Measurements from ENCODE around the gene ITGB8. TPM values are rescaled to one million over a fixed set of nuclear protein-coding genes. Genes with fewer than 3 reads are reported as not detected.

ITGB8 gene

DNA sequence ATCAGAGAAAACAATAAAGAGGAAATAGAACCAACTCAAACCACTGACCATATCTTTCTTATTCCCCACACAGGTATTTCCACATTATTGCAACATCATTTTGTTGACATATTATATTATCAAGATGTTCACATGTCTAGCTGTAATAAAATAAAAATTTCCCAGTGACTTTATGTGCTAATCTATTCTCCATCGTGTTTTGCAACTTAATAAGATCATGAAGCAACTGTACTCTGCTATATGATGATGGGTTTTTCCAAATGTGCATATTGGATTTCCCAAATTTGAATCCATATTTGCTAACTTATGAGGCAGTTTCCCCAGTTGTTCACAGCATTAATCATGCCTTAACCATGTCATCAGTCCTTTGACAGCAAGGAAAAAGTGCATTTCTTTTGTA lies 127.8 kb downstream of the ITGB8 start:
- WGBS (ENCODE audit: extremely low coverage, insufficient coverage, low lambda C conversion rate) = no CpG with 5 or more reads among the region's 1 CpG
- Histone ChIP-seq H3K36me3 (ENCODE audit: control insufficient read depth, insufficient read depth, low read length) (no peaks in the 10 kb centered on the region), H3K79me1 (ENCODE audit: low read length) (no peaks in the 10 kb centered on the region), H4K5ac (ENCODE audit: low read length) (no peak overlapping the region), H3K27me3 (ENCODE audit: insufficient read depth, low read length, poor library complexity) (no peaks in the 10 kb centered on the region), H2BK15ac (replicated peaks; ENCODE audit: low read depth) (no peak overlapping the region), H4K8ac (ENCODE audit: low read depth, low read length) (no peak overlapping the region), H3K79me2 (ENCODE audit: control insufficient read depth, insufficient read depth, low read length) (no peaks in the 10 kb centered on the region), H3K4me2 (ENCODE audit: low read length) (no peak overlapping the region), H3K4me3 (ENCODE audit: low read length) (no peak overlapping the region), H3K56ac (ENCODE audit: low read length) (no peak overlapping the region), H3K23ac (ENCODE audit: low read length) (no peak overlapping the region), H3K9ac (ENCODE audit: low read length) (no peak overlapping the region), H3K4me1 (ENCODE audit: control insufficient read depth, low read depth, low read length) (no peaks in the 10 kb centered on the region), H2AK5ac (ENCODE audit: low read length) (no peak overlapping the region), H3K4ac (ENCODE audit: low read depth, low read length) (no peak overlapping the region), H2BK5ac (ENCODE audit: low read length) (no peak overlapping the region), H2BK120ac (ENCODE audit: low read depth, low read length) (no peak overlapping the region), H3K18ac (ENCODE audit: low read length) (no peak overlapping the region), H3K27ac (ENCODE audit: low read depth, low read length) (no peak overlapping the region)
- DNase-seq = no peak

DNA sequence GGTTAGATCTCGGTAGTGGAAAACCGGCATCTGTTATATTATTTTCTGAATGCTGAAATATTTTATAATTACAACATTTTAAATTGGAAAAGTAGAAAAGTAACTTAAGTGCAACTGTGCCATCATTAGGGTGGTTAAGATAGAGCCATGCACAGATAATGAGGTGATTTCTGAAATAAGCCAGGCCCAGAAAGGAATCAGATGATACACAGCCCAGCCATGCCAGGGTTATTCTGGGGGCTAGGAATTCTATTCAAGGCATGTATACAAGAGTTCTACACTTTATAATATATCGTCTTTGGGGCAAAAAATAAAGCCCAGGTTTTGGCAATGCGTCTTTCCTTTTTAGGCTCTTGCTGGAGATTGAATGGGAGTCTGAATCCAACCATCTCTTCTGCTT lies 128.7 kb downstream of the ITGB8 start:
- H3K18ac ChIP-seq (ENCODE audit: low read length) = no peak overlapping the region
- no peak overlapping the region for H2BK15ac ChIP-seq (replicated peaks; ENCODE audit: low read depth)
- no peak overlapping the region for H3K4ac ChIP-seq (ENCODE audit: low read depth, low read length)
- no peak overlapping the region for H4K8ac ChIP-seq (ENCODE audit: low read depth, low read length)
- H2BK120ac ChIP-seq (ENCODE audit: low read depth, low read length) = no peak overlapping the region
- no peaks in the 10 kb centered on the region for H3K79me2 ChIP-seq (ENCODE audit: control insufficient read depth, insufficient read depth, low read length)
- H3K56ac ChIP-seq (ENCODE audit: low read length) = no peak overlapping the region
- no peak overlapping the region for H3K9ac ChIP-seq (ENCODE audit: low read length)
- H4K5ac ChIP-seq (ENCODE audit: low read length) = no peak overlapping the region
- no peak overlapping the region for H2AK5ac ChIP-seq (ENCODE audit: low read length)
- H2BK5ac ChIP-seq (ENCODE audit: low read length) = no peak overlapping the region
- H3K4me3 ChIP-seq (ENCODE audit: low read length) = no peak overlapping the region
- no peaks in the 10 kb centered on the region for H3K79me1 ChIP-seq (ENCODE audit: low read length)
- H3K36me3 ChIP-seq (ENCODE audit: control insufficient read depth, insufficient read depth, low read length) = no peaks in the 10 kb centered on the region
- no CpG with 5 or more reads among the region's 4 CpGs for WGBS (ENCODE audit: extremely low coverage, insufficient coverage, low lambda C conversion rate)
- no peaks in the 10 kb centered on the region for H3K27me3 ChIP-seq (ENCODE audit: insufficient read depth, low read length, poor library complexity)
- no peaks in the 10 kb centered on the region for H3K4me1 ChIP-seq (ENCODE audit: control insufficient read depth, low read depth, low read length)
- DNase-seq = no peak
- no peak overlapping the region for H3K27ac ChIP-seq (ENCODE audit: low read depth, low read length)
- H3K23ac ChIP-seq (ENCODE audit: low read length) = no peak overlapping the region
- no peak overlapping the region for H3K4me2 ChIP-seq (ENCODE audit: low read length)

DNA sequence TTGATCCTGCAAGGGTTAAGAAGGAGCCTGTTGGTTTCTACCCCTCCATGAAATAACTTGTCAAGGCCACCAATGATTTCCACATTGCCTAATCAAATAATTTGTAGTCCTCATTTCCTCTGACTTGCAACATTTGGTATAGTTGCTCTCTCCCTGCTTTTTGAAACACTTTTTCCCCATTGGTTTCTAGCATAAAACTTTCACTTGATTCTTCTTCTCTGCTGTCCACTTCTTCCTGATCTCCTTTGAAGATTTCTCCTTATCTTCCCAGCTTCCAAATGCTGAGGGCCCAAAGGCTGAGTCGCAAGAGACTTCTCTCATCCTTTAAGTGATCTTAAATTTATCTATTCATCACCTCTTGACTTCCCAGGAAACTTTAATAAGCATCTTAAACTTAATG lies 134.2 kb downstream of the ITGB8 start:
- no peaks in the 10 kb centered on the region for H3K79me1 ChIP-seq (ENCODE audit: low read length)
- no peaks in the 10 kb centered on the region for H3K27me3 ChIP-seq (ENCODE audit: insufficient read depth, low read length, poor library complexity)
- H2BK120ac ChIP-seq (ENCODE audit: low read depth, low read length) = no peak overlapping the region
- H3K4me1 ChIP-seq (ENCODE audit: control insufficient read depth, low read depth, low read length) = no peaks in the 10 kb centered on the region
- no peak overlapping the region for H4K8ac ChIP-seq (ENCODE audit: low read depth, low read length)
- H3K4me2 ChIP-seq (ENCODE audit: low read length) = no peak overlapping the region
- no peak overlapping the region for H3K9ac ChIP-seq (ENCODE audit: low read length)
- no peak overlapping the region for H2BK5ac ChIP-seq (ENCODE audit: low read length)
- WGBS (ENCODE audit: extremely low coverage, insufficient coverage, low lambda C conversion rate) = no CpG with 5 or more reads among the region's 1 CpG
- H3K79me2 ChIP-seq (ENCODE audit: control insufficient read depth, insufficient read depth, low read length) = no peaks in the 10 kb centered on the region
- H3K27ac ChIP-seq (ENCODE audit: low read depth, low read length) = no peak overlapping the region
- no peak for DNase-seq
- H3K4ac ChIP-seq (ENCODE audit: low read depth, low read length) = no peak overlapping the region
- no peak overlapping the region for H3K23ac ChIP-seq (ENCODE audit: low read length)
- H3K4me3 ChIP-seq (ENCODE audit: low read length) = no peak overlapping the region
- H4K5ac ChIP-seq (ENCODE audit: low read length) = no peak overlapping the region
- H3K56ac ChIP-seq (ENCODE audit: low read length) = no peak overlapping the region
- H3K36me3 ChIP-seq (ENCODE audit: control insufficient read depth, insufficient read depth, low read length) = no peaks in the 10 kb centered on the region
- no peak overlapping the region for H3K18ac ChIP-seq (ENCODE audit: low read length)
- no peak overlapping the region for H2BK15ac ChIP-seq (replicated peaks; ENCODE audit: low read depth)
- no peak overlapping the region for H2AK5ac ChIP-seq (ENCODE audit: low read length)

Small RNAs within 50 kb of the gene (small RNA-seq; reads per million reads assigned to genes)
- gene RF00275 (ENCODE audit: insufficient read depth) = not detected
